HFFc6 (cell line): ENCODE measurements around the gene CENPP. TPM values are rescaled to one million over a fixed set of nuclear protein-coding genes. Genes with fewer than 3 reads are reported as not detected.
"Not testable (repeated sequence)": the region's sequence is repeated elsewhere in the genome, so short reads cannot be mapped to it uniquely, and the experiment has no call there.

Source experiments
- DNase-seq: peaks from one replicate; pipeline ENCODE4 v3.0.0-alpha.2; 2018
- H3K27ac Mint-ChIP-seq: 2 replicates; pipeline ENCODE4 v1.8.0; 2020; ENCODE audit warnings: mild to moderate bottlenecking, mixed read lengths
- H3K27me3 Mint-ChIP-seq: 2 replicates; pipeline ENCODE4 v1.8.0; 2021; ENCODE audit warnings: mild to moderate bottlenecking, moderate library complexity, mixed read lengths; ENCODE audit not compliant: insufficient read depth
- H3K36me3 Mint-ChIP-seq: 2 replicates; pipeline ENCODE4 v1.8.0; 2021; ENCODE audit warnings: low read depth, mixed read lengths
- H3K4me1 Mint-ChIP-seq: 2 replicates; pipeline ENCODE4 v1.8.0; 2020; ENCODE audit warnings: low read depth, mixed read lengths
- H3K4me3 Mint-ChIP-seq: 2 replicates; pipeline ENCODE4 v1.8.0; 2020; ENCODE audit warnings: mild to moderate bottlenecking, moderate library complexity, mixed read lengths
- H3K9me3 Mint-ChIP-seq: 2 replicates; pipeline ENCODE4 v1.8.0; 2020; ENCODE audit warnings: mild to moderate bottlenecking, mixed read lengths
- CTCF ChIP-seq: fragments of 200-600 bp; sonication (generic); IDR thresholded peaks from 2 replicates; pipeline ENCODE4 v1.5.0; 2021; ENCODE audit warnings: antibody characterized with exemption, mild to moderate bottlenecking
- total RNA-seq, 6 experiments: library from RNA; stranded (reverse); fragmentation: NEBNext Ultra II Directional; extraction: Animal tissue kit (Norgen Biotek cat#: 25700); gene quantifications; 2 replicates in 1 of 6; 3 replicates in 5 of 6; pipeline ENCODE4 v1.2.3, GENCODE V29; 2021

Gene CENPP
- total RNA-seq, 6 experiments from 2014 or later = 3.0 to 7.0 (median 6.0) TPM

- no peak for TF ChIP-seq CTCF
- Mint-ChIP-seq H3K36me3 (no peaks in the 10 kb centered on the region), H3K4me1 (peaks cover 32% of the 10 kb centered on the region), H3K27me3 (no peaks in the 10 kb centered on the region; the same call in 1 of the 2 replicates), H3K4me3 (no peak overlapping the region; the same call in 1 of the 2 replicates), H3K9me3 (no peaks in the 10 kb centered on the region), H3K27ac (no peak overlapping the region)
- DNase-seq = no peak
Measured at GRCh38 chr9:92562461-92562967, 236.8 kb downstream of the CENPP start.

- peaks cover 32% of the 10 kb centered on the region for H3K4me1 Mint-ChIP-seq
- no peak overlapping the region for H3K4me3 Mint-ChIP-seq
- no peak for DNase-seq
- no peaks in the 10 kb centered on the region for H3K9me3 Mint-ChIP-seq
- H3K27me3 Mint-ChIP-seq = no peaks in the 10 kb centered on the region
- H3K36me3 Mint-ChIP-seq = no peaks in the 10 kb centered on the region
- H3K27ac Mint-ChIP-seq = 0 out of 2 replicates have a peak overlapping the region, but pooled peaks have one; percentile 30
- TF ChIP-seq CTCF = no peak
Measured at GRCh38 chr9:92563116-92564100, 237.7 kb downstream of the CENPP start.

GRCh38 chr9:92564504-92564903, 238.8 kb downstream of the CENPP start:
- no peaks in the 10 kb centered on the region for H3K9me3 Mint-ChIP-seq
- no peak overlapping the region for H3K27ac Mint-ChIP-seq
- no peaks in the 10 kb centered on the region for H3K36me3 Mint-ChIP-seq
- TF ChIP-seq CTCF = no peak
- H3K4me3 Mint-ChIP-seq = no peak overlapping the region
- peaks cover 2% of the 10 kb centered on the region; the same call in 1 of the 2 replicates for H3K27me3 Mint-ChIP-seq
- DNase-seq = no peak
- peaks cover 32% of the 10 kb centered on the region for H3K4me1 Mint-ChIP-seq

GRCh38 chr9:92564982-92565381, 239.2 kb downstream of the CENPP start:
- Mint-ChIP-seq H3K4me3 (no peak overlapping the region), H3K36me3 (no peaks in the 10 kb centered on the region)
- no peak for DNase-seq

GRCh38 chr9:92571871-92572270, 246.1 kb downstream of the CENPP start:
- not testable (repeated sequence) for H3K4me1 Mint-ChIP-seq, H3K9me3 Mint-ChIP-seq, DNase-seq, H3K4me3 Mint-ChIP-seq, H3K36me3 Mint-ChIP-seq, H3K27me3 Mint-ChIP-seq, H3K27ac Mint-ChIP-seq

More at GRCh38 chr9:92564982-92565381, 239.2 kb downstream of the CENPP start:
- Mint-ChIP-seq H3K27me3 (peaks cover 2% of the 10 kb centered on the region; the same call in 1 of the 2 replicates), H3K4me1 (peaks cover 32% of the 10 kb centered on the region), H3K27ac (no peak overlapping the region), H3K9me3 (no peaks in the 10 kb centered on the region)
- TF ChIP-seq CTCF = no peak

- not testable (repeated sequence) for H3K9me3 Mint-ChIP-seq, H3K4me3 Mint-ChIP-seq, H3K27ac Mint-ChIP-seq, H3K27me3 Mint-ChIP-seq, H3K4me1 Mint-ChIP-seq, DNase-seq, H3K36me3 Mint-ChIP-seq
Measured at GRCh38 chr9:92573612-92574011, 247.9 kb downstream of the CENPP start.
